Measurements from ENCODE around the gene MIPEP.

DNA sequence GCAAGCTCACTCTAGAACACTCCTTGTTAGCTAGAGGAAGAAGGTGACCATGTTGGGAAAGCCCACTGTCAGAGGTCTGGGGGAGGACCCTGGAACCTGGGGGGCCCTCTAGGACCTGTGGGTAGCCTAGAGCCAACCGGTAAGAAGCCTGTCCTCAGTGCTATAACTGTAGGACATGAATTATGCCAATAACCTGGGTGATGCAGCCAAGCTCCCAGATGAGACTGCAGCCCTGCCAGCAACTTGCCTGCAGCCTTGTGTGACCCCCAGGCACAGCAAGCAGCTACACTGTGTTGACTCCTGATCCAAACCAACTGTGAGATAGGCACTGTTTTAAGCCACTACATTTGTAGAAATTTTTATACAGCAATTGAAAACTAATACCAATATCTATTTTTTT is 122.3 kb downstream of the MIPEP start:
- TF ChIP-seq ZNF584 (CRISPR knock-in tag; IDR thresholded peaks at IDR 0.05; ENCODE audit: low read depth): no peak
- no peak for TF ChIP-seq POLR2A (conservative IDR thresholded peaks at IDR 0.05)
- TF ChIP-seq ZSCAN29 (IDR thresholded peaks at IDR 0.05): no peak
- TF ChIP-seq, protein P1, sequence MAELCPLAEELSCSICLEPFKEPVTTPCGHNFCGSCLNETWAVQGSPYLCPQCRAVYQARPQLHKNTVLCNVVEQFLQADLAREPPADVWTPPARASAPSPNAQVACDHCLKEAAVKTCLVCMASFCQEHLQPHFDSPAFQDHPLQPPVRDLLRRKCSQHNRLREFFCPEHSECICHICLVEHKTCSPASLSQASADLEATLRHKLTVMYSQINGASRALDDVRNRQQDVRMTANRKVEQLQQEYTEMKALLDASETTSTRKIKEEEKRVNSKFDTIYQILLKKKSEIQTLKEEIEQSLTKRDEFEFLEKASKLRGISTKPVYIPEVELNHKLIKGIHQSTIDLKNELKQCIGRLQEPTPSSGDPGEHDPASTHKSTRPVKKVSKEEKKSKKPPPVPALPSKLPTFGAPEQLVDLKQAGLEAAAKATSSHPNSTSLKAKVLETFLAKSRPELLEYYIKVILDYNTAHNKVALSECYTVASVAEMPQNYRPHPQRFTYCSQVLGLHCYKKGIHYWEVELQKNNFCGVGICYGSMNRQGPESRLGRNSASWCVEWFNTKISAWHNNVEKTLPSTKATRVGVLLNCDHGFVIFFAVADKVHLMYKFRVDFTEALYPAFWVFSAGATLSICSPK (IDR thresholded peaks at IDR 0.05; ENCODE audit: borderline replicate concordance): no peak
- no peak for TF ChIP-seq KLF1 (tag; IDR thresholded peaks at IDR 0.05)
- TF ChIP-seq FOXK1 (CRISPR knock-in tag; IDR thresholded peaks at IDR 0.05; ENCODE audit: borderline replicate concordance): no peak
- no peak for TF ChIP-seq EZH2 (IDR thresholded peaks at IDR 0.05; ENCODE audit: borderline replicate concordance, low read depth, low read length)
- TF ChIP-seq, protein P2, sequence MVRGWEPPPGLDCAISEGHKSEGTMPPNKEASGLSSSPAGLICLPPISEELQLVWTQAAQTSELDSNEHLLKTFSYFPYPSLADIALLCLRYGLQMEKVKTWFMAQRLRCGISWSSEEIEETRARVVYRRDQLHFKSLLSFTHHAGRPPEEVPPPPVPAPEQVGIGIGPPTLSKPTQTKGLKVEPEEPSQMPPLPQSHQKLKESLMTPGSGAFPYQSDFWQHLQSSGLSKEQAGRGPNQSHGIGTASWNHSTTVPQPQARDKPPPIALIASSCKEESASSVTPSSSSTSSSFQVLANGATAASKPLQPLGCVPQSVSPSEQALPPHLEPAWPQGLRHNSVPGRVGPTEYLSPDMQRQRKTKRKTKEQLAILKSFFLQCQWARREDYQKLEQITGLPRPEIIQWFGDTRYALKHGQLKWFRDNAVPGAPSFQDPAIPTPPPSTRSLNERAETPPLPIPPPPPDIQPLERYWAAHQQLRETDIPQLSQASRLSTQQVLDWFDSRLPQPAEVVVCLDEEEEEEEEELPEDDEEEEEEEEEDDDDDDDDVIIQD (CRISPR knock-in tag; IDR thresholded peaks at IDR 0.05): no peak
- TF ChIP-seq POLR2AphosphoS5 (IDR thresholded peaks at IDR 0.05; ENCODE audit: control insufficient read depth, insufficient read depth, low read depth, low read length): no peak

All from K562 (cell line).